8988T (cell line): ENCODE data around the gene ASTL.
"Not testable (repeated sequence)": the region's sequence is repeated elsewhere in the genome, so short reads cannot be mapped to it uniquely, and the experiment has no call there.

ENCODE experiments used
- DNase-seq: peaks from one replicate; pipeline ENCODE4 v3.0.0; 2011

ASTL gene

GRCh38 chr2:96095116-96095636 lies 43.1 kb downstream of the ASTL start:
- no peak for DNase-seq

GRCh38 chr2:96093528-96093927 lies 44.8 kb downstream of the ASTL start:
- no peak for DNase-seq

GRCh38 chr2:96092951-96093350 lies 45.4 kb downstream of the ASTL start:
- no peak for DNase-seq

GRCh38 chr2:96092573-96092877 lies 45.8 kb downstream of the ASTL start:
- no peak for DNase-seq

GRCh38 chr2:96091711-96092572 lies 46.4 kb downstream of the ASTL start:
- DNase-seq: no peak

- no peak for DNase-seq
Measured at GRCh38 chr2:96091141-96091710, 47.1 kb downstream of the ASTL start.

GRCh38 chr2:96090196-96090926 lies 47.9 kb downstream of the ASTL start:
- no peak for DNase-seq

- DNase-seq: no peak
Measured at GRCh38 chr2:96089356-96090195, 48.7 kb downstream of the ASTL start.

- no peak for DNase-seq
Measured at GRCh38 chr2:96088340-96089335, 49.7 kb downstream of the ASTL start.

- no peak for DNase-seq
Measured at GRCh38 chr2:96087130-96087529, 51.2 kb downstream of the ASTL start.

- no peak for DNase-seq
Measured at GRCh38 chr2:96085541-96086355, 52.6 kb downstream of the ASTL start.

GRCh38 chr2:96084858-96085518 lies 53.3 kb downstream of the ASTL start:
- not testable (repeated sequence) for DNase-seq

- DNase-seq: no peak
Measured at GRCh38 chr2:96083989-96084857, 54.1 kb downstream of the ASTL start.

GRCh38 chr2:96083064-96083939 lies 55.0 kb downstream of the ASTL start:
- DNase-seq: no peak

- no peak for DNase-seq
Measured at GRCh38 chr2:96082211-96083063, 55.9 kb downstream of the ASTL start.

- DNase-seq: no peak
Measured at GRCh38 chr2:96081042-96081441, 57.3 kb downstream of the ASTL start.

GRCh38 chr2:96075199-96075771 lies 63.0 kb downstream of the ASTL start:
- DNase-seq: no peak
